MCF 10A (cell line): ENCODE results near the gene IFITM5. TPM values are rescaled to one million over a fixed set of nuclear protein-coding genes. Genes with fewer than 3 reads are reported as not detected.

Source experiments
- BruUV-seq: library from RNA; stranded (reverse); fragments of 400-500 nt; replicated peaks from 2 replicates; lab custom pipeline; 2021; lab: Mats Ljungman, UMichigan
- CTCF ChIA-PET: fragments of 300-600 bp; sonication (Branson Sonifier 250); formaldehyde crosslinking; extraction: SDS; loops from one replicate; lab custom pipeline; 2021; ENCODE audit warnings: antibody characterized with exemption, inconsistent platforms; lab: Yijun Ruan, JAX
- POLR2A ChIA-PET: fragments of 300-600, 350-650 bp; sonication (Branson Sonifier 250); formaldehyde crosslinking; extraction: SDS; loops from one replicate; lab custom pipeline; 2020; ENCODE audit warnings: antibody characterized with exemption, inconsistent platforms; lab: Yijun Ruan, JAX
- DNase-seq: peaks from one replicate; pipeline ENCODE4 v3.0.0-alpha.2; 2018; ENCODE audit not compliant: unreplicated experiment
- H3K27ac Mint-ChIP-seq: one replicate; pipeline ENCODE4 v1.8.0; 2022; ENCODE audit warnings: mild to moderate bottlenecking, low read depth, mixed read lengths; ENCODE audit not compliant: unreplicated experiment
- H3K27me3 Mint-ChIP-seq: one replicate; pipeline ENCODE4 v1.8.0; 2022; ENCODE audit warnings: mixed read lengths; ENCODE audit not compliant: insufficient read depth, unreplicated experiment
- H3K36me3 Mint-ChIP-seq: one replicate; pipeline ENCODE4 v1.8.0; 2022; ENCODE audit warnings: mild to moderate bottlenecking, moderate library complexity, mixed read lengths; ENCODE audit not compliant: insufficient read depth, unreplicated experiment
- H3K4me1 Mint-ChIP-seq: one replicate; pipeline ENCODE4 v1.8.0; 2022; ENCODE audit warnings: mixed read lengths; ENCODE audit not compliant: insufficient read depth, unreplicated experiment
- H3K4me3 Mint-ChIP-seq: one replicate; pipeline ENCODE4 v1.8.0; 2022; ENCODE audit warnings: mild to moderate bottlenecking, moderate library complexity, mixed read lengths; ENCODE audit not compliant: unreplicated experiment
- H3K9me3 Mint-ChIP-seq: one replicate; pipeline ENCODE4 v1.8.0; 2022; ENCODE audit warnings: mixed read lengths; ENCODE audit not compliant: unreplicated experiment
- CTCF ChIP-seq: fragments of 200-600 bp; IDR thresholded peaks from one replicate; pipeline ENCODE4 v1.8.0; 2022; ENCODE audit warnings: antibody characterized with exemption, mild to moderate bottlenecking; ENCODE audit not compliant: unreplicated experiment
- intact Hi-C: fragments of 100-400 bp; cut with micrococcal nuclease; formaldehyde crosslinking; loops from 2 replicates; pipeline ENCODE4 v1.14.1; 2022
- total RNA-seq: library from RNA; stranded (reverse); gene quantifications from 2 replicates; pipeline ENCODE4 v1.2.3, GENCODE V29; 2022

IFITM5 gene
- total RNA-seq, 1 experiment from 2014 or later = not detected

GRCh38 chr11:250740-251299 is 48.5 kb downstream of the IFITM5 start:
- no peak overlapping the region for H3K4me3 Mint-ChIP-seq
- H3K27me3 Mint-ChIP-seq = peaks cover 6% of the 10 kb centered on the region
- ChIA-PET POLR2A (interaction anchor here (0.6 to 2.8 kb wide), 6 partner anchors 11 to 106 kb away, joined by 3 to 12 read pairs (median 6); partner anchors contain the start of genes BET1L, IFITM2, PSMD13 and RIC8A), CTCF (interaction anchor here (0.6 to 3.5 kb wide), 24 partner anchors 9 to 222 kb away, joined by 3 to 28 read pairs (median 4); partner anchors contain the start of genes NLRP6, PSMD13 and SIRT3)
- intact Hi-C loops = loop anchor here (2.0 to 5.0 kb wide), 2 partner anchors 56 to 112 kb away; partner anchors contain the start of gene IFITM2
- no TSS peak for BruUV-seq
- H3K36me3 Mint-ChIP-seq = peaks cover 80% of the 10 kb centered on the region
- no peaks in the 10 kb centered on the region for H3K4me1 Mint-ChIP-seq
- H3K27ac Mint-ChIP-seq = no peak overlapping the region
- peak; percentile 57 for DNase-seq
- peak; percentile 69 for TF ChIP-seq CTCF
- no peaks in the 10 kb centered on the region for H3K9me3 Mint-ChIP-seq

- BruUV-seq = no TSS peak
- H3K9me3 Mint-ChIP-seq = no peaks in the 10 kb centered on the region
- H3K27me3 Mint-ChIP-seq = peaks cover under 1% of the 10 kb centered on the region
- no peak overlapping the region for H3K4me3 Mint-ChIP-seq
- POLR2A ChIA-PET = interaction anchor here (0.6 to 2.8 kb wide), 6 partner anchors 11 to 106 kb away, joined by 3 to 12 read pairs (median 6); partner anchors contain the start of genes BET1L, IFITM2, PSMD13 and RIC8A
- intact Hi-C loops = loop anchor here (2.0 to 5.0 kb wide), 2 partner anchors 57 to 113 kb away; partner anchors contain the start of gene IFITM2
- H3K27ac Mint-ChIP-seq = no peak overlapping the region
- no peak for TF ChIP-seq CTCF
- H3K4me1 Mint-ChIP-seq = no peaks in the 10 kb centered on the region
- CTCF ChIA-PET = interaction anchor here (0.6 to 3.5 kb wide), 24 partner anchors 8 to 284 kb away, joined by 3 to 28 read pairs (median 4); partner anchors contain the start of genes NLRP6, PSMD13 and SIRT3
- H3K36me3 Mint-ChIP-seq = peaks cover 86% of the 10 kb centered on the region
- no peak for DNase-seq
Observed at GRCh38 chr11:250274-250673, 49.1 kb downstream of the IFITM5 start.

- no peak overlapping the region for H3K4me3 Mint-ChIP-seq
- DNase-seq = no peak
- POLR2A ChIA-PET = interaction anchor here (0.6 to 1.1 kb wide), 3 partner anchors 12 to 42 kb away, joined by 3 to 5 read pairs (median 4); partner anchors contain the start of genes BET1L and RIC8A
- intact Hi-C loops = no loop called here
- no peaks in the 10 kb centered on the region for H3K9me3 Mint-ChIP-seq
- TF ChIP-seq CTCF = no peak
- no peaks in the 10 kb centered on the region for H3K27me3 Mint-ChIP-seq
- H3K27ac Mint-ChIP-seq = no peak overlapping the region
- no peaks in the 10 kb centered on the region for H3K4me1 Mint-ChIP-seq
- peaks cover 96% of the 10 kb centered on the region for H3K36me3 Mint-ChIP-seq
- BruUV-seq = no TSS peak
- CTCF ChIA-PET = interaction anchor here (0.7 to 3.5 kb wide), 4 partner anchors 11 to 270 kb away, joined by 3 to 28 read pairs (median 14); partner anchors contain the start of genes PSMD13 and SIRT3
Observed at GRCh38 chr11:249062-249461, 50.3 kb downstream of the IFITM5 start.

Other genes starting within 250 kb of the IFITM5 start
- gene SCGB1C1, start 106.4 kb downstream of the IFITM5 start, total RNA-seq = not detected in 2 replicates
- 65.3 and 66.1 TPM in 2 replicates for gene BET1L, start 92.1 kb downstream of the IFITM5 start, total RNA-seq
- gene RIC8A, start 91.8 kb downstream of the IFITM5 start, total RNA-seq = 93.3 and 109 TPM in 2 replicates
- 19.8 and 20.5 TPM in 2 replicates for gene SIRT3, start 63.2 kb downstream of the IFITM5 start, total RNA-seq
- gene PSMD13, start 62.5 kb downstream of the IFITM5 start, total RNA-seq = 86.8 and 103 TPM in 2 replicates
- not detected in 2 replicates for gene NLRP6, start 21.1 kb downstream of the IFITM5 start, total RNA-seq
- gene PGGHG, start 10.4 kb downstream of the IFITM5 start, total RNA-seq = 6.3 and 8.5 TPM in 2 replicates
- 288 and 314 TPM in 2 replicates for gene IFITM2, start 8.3 kb upstream of the IFITM5 start, total RNA-seq
- 1.8 and 4.8 TPM in 2 replicates for gene IFITM1, start 14.5 kb upstream of the IFITM5 start, total RNA-seq
- gene IFITM3, start 21.3 kb upstream of the IFITM5 start, total RNA-seq = 415 and 497 TPM in 2 replicates
- gene B4GALNT4, start 70.0 kb upstream of the IFITM5 start, total RNA-seq = 20.0 and 25.9 TPM in 2 replicates
- 129 and 177 TPM in 2 replicates for gene PKP3, start 94.7 kb upstream of the IFITM5 start, total RNA-seq
- 6.2 and 7.7 TPM in 2 replicates for gene SIGIRR, start 115.5 kb upstream of the IFITM5 start, total RNA-seq
- 7.2 and 9.4 TPM in 2 replicates for gene ANO9, start 142.5 kb upstream of the IFITM5 start, total RNA-seq
- 28.2 and 29.4 TPM in 2 replicates for gene PTDSS2, start 150.8 kb upstream of the IFITM5 start, total RNA-seq
- 288 TPM in 2 replicates for gene RNH1, start 207.7 kb upstream of the IFITM5 start, total RNA-seq
- 115 and 123 TPM in 2 replicates for gene HRAS, start 236.1 kb upstream of the IFITM5 start, total RNA-seq
- gene LRRC56, start 238.0 kb upstream of the IFITM5 start, total RNA-seq = 0.54 and 0.75 TPM in 2 replicates